ENCODE measurements around the gene IBA57.
"Not testable (repeated sequence)": the region's sequence is repeated elsewhere in the genome, so short reads cannot be mapped to it uniquely, and the experiment has no call there.

IBA57 gene

GRCh38 chr1:228212966-228213844, 47.6 kb downstream of the IBA57 start:
- peak; percentile 86 for DNase-seq (ENCODE audit: low read depth)

- no peak for DNase-seq (ENCODE audit: low read depth)
Measured at GRCh38 chr1:228213917-228214808, 48.6 kb downstream of the IBA57 start.

GRCh38 chr1:228214921-228215662, 49.5 kb downstream of the IBA57 start:
- DNase-seq (ENCODE audit: low read depth): no peak

- DNase-seq (ENCODE audit: low read depth): no peak
Measured at GRCh38 chr1:228215663-228216116, 50.1 kb downstream of the IBA57 start.

- no peak for DNase-seq (ENCODE audit: low read depth)
Measured at GRCh38 chr1:228216371-228217320, 51.0 kb downstream of the IBA57 start.

GRCh38 chr1:228217551-228218344, 52.1 kb downstream of the IBA57 start:
- no peak for DNase-seq (ENCODE audit: low read depth)

- no peak for DNase-seq (ENCODE audit: low read depth)
Measured at GRCh38 chr1:228218513-228219244, 53.1 kb downstream of the IBA57 start.

GRCh38 chr1:228219245-228219961, 53.8 kb downstream of the IBA57 start:
- no peak for DNase-seq (ENCODE audit: low read depth)

GRCh38 chr1:228219962-228220780, 54.6 kb downstream of the IBA57 start:
- DNase-seq (ENCODE audit: low read depth): no peak

GRCh38 chr1:228221097-228221496, 55.5 kb downstream of the IBA57 start:
- DNase-seq (ENCODE audit: low read depth): not testable (repeated sequence)

- no peak for DNase-seq (ENCODE audit: low read depth)
Measured at GRCh38 chr1:228222548-228222947, 56.9 kb downstream of the IBA57 start.

GRCh38 chr1:228224198-228225164, 58.9 kb downstream of the IBA57 start:
- no peak for DNase-seq (ENCODE audit: low read depth)

- no peak for DNase-seq (ENCODE audit: low read depth)
Measured at GRCh38 chr1:228225165-228225710, 59.6 kb downstream of the IBA57 start.

- DNase-seq (ENCODE audit: low read depth): no peak
Measured at GRCh38 chr1:228225740-228226139, 60.1 kb downstream of the IBA57 start.

- no peak for DNase-seq (ENCODE audit: low read depth)
Measured at GRCh38 chr1:228226141-228226874, 60.7 kb downstream of the IBA57 start.

Data from stimulated activated CD4-positive, alpha-beta T cell treated with anti-CD3 and anti-CD28 coated beads, Interleukin-2, amount 100 ng/mL, for 4 hours (primary cell).